GM11168 (cell line): Measurements from ENCODE around the gene YY1.
"Not testable (repeated sequence)": the region's sequence is repeated elsewhere in the genome, so short reads cannot be mapped to it uniquely, and the experiment has no call there.

ENCODE experiments used
- in situ Hi-C: fragments of 300-500 bp; cut with MboI; formaldehyde crosslinking; loops from one replicate; pipeline ENCODE4 v1.12.0; 2022; ENCODE audit warnings: low sequenced_read_pairs; ENCODE audit not compliant: unreplicated experiment

Gene YY1

GRCh38 chr14:100294213-100294962, 55.4 kb downstream of the YY1 start:
- in situ Hi-C loops, result no loop called here

GRCh38 chr14:100294963-100295330, 56.0 kb downstream of the YY1 start:
- in situ Hi-C loops, result no loop called here

DNA sequence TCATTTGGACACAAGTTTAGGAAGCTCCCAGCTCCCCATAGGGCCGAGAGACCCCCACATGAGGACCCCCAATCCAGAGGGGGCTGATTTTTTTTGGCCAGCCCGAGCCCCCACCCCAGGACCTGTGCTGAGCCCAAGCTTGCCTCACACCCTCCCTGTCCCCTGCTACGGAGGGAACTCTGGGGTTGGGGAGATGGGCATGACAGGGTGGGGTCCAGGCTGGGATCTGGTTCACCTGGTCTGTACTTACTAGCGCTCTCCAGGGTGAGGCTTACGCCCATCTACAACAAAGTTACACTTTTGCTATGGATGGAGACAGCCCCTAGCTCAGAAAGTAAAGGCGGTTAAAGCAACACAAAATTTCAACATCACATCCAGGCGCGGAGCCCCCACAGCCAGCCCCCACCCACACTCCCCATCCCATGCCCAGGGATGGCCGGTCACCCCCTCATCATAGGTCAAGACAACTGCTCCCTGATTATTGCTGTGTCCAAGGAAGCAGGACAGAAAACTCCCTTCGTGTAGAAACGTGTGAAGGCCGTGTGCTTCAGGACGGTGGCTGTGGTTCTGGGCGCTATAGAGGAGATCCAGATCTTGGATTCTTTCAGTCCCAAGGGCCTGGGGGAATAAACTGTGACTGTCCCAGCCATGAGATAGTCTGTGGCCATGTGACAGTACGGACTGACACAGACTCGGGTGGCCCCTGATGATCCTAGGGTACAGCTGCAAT, 56.6 kb downstream of the YY1 start:
- in situ Hi-C loops, result no loop called here

DNA sequence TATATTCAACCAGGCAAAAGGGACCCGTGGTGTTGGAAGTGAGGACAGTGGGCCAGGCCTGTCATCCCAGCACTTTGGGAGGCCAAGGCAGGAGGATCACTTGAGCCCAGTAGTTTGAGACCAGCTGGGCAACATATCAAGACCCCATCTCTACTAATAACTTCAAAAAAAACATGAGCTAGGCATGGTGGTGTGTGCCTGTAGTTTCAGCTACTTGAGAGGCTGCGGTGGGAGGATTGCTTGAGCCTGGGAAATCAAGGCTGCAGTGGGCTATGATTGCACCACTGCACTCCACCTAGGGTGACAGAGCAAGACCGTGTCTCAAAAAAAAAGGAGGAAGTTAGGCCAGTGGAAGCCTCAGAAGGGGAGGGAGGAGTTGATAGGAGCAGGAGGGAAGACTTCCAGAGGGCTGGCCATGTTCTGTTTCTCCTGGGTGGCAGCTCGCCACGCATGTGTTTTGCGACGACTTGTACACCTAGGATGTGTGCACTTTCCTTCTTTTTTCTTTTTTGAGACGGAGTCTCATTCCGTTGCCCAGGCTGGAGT, 57.2 kb downstream of the YY1 start:
- in situ Hi-C loops, result no loop called here

DNA sequence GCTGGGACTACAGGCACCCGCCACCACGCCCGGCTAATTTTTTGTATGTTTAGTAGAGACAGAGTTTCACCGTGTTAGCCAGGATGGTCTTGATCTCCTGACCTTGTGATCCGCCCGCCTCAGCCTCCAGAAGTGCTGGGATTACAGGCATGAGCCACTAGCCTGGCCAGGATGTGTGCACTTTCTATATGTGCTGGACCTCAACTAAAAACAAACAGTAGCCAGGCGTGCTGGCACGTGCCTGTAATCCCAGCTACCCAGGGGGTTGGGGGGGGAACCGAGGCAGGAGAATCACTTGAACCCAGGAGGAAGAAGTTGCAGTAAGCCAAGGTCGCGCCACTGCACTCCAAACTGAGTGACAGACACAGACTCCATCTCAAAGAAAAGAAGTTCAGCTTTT, 57.8 kb downstream of the YY1 start:
- in situ Hi-C loops, result not testable (repeated sequence)

GRCh38 chr14:100297320-100298300, 58.7 kb downstream of the YY1 start:
- in situ Hi-C loops, result no loop called here

DNA sequence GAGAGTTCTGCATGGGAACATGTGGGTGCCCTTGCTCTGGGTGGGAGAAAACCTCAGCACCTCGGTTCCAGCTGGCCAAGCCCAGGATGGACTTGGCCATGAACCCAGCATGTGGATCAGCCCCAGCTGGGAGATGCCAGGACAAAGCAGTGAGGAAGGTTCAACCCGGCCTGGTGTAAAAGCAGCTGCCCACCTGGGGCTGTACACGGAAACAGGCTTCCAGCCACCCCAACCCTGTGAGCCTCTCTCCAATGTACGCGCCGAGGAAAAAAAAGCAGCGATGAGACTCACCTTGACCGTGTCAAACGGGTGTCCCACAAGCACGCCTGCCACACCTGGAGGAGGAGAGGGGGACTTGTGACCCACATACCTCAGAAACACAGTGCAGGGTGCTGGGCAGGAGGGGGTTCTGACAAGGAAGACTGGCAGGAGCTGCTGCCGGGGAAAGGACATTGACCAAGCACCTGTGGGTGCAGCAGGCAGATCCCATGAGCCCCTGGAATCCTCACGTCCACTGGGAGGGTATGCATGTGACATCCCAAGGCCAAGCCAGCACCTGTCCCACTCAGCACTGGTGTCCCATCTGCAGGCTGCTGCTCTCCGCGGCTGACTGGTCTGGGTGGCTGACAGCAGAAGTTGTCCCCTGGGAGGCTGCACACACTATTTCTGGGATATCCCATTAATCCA, 59.8 kb downstream of the YY1 start:
- in situ Hi-C loops, result no loop called here

DNA sequence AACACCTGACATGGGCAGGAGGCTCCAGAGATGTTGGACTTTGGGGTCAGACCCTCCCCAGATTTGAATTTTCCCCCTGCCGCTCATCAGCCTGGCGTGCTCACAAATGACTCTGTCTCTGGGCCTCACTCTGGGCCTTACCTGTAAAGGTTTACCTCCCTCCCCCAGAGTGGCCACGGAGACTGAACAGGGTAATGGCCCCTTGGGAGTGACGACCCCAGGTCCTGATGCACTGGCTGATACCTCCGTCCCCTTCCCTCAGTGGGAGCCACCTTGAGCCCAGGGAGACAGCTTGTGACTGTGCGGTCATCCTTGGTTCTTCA, 60.3 kb downstream of the YY1 start:
- in situ Hi-C loops, result no loop called here

- in situ Hi-C loops, result no loop called here
These were observed 63.7 kb downstream of the YY1 start for GRCh38 chr14:100302616-100303015.

DNA sequence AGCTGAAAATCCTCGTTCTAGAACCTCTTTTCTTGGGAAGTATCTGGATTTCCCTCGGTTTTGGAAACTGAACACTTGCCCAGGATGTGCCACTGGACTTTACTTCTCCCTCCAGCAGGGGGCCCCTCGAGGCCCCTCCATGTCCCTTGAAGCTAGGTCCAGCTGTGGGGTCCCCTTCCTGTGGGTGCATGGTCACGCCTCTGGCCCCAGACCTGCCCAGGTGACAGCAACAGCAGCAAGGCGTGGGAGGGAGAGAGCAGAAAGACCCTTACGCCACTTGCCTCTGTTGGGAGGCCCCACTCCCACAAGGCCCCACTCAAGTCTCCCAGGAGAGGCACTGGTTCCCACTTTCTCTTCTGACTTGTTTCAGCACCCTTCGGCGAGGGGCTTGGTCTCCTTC, 64.2 kb downstream of the YY1 start:
- in situ Hi-C loops, result no loop called here

DNA sequence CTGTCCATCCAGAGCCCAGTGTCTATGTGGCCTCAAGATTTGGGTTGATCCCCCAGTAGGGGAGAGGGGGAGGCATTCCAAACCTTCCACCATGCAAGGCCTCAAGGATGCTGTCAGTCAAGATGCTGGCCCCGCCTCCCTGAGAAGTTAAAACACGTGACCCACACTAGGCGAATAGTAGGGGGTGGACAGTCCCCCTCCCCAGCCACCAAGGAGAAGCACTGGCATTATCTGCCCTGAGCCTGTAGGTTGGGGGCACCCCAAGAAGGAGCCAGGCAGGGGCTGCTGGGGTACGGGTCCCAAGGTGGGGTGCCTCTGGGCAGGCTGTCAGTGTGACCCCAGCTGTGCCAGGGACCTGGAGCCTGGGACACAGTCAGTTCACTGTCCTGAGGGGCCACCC, 65.0 kb downstream of the YY1 start:
- in situ Hi-C loops, result no loop called here

DNA sequence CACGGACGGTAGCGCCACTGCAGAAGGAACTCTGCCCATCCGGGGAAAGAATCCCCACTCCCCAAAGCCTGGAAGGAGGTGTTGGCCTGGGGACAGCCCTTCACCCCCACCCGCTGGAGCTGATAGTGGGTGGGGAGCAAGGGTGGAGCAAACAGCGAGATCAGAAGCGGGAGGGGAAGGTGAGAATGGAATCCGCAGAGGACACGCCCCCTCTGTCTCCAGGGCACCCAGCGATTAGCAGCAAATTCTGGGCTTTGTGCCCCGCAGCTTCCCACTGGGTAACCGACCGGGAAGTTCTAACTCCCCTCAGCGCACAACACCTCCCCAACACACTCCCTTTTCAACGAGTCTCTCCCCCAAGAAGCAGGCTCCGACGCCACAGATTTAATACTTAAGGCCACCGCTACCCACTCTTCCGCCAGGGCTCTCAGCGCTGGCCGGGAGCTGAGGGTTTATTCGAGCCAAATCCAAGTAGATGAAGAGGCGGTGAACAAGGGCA, 65.9 kb downstream of the YY1 start:
- in situ Hi-C loops, result no loop called here

DNA sequence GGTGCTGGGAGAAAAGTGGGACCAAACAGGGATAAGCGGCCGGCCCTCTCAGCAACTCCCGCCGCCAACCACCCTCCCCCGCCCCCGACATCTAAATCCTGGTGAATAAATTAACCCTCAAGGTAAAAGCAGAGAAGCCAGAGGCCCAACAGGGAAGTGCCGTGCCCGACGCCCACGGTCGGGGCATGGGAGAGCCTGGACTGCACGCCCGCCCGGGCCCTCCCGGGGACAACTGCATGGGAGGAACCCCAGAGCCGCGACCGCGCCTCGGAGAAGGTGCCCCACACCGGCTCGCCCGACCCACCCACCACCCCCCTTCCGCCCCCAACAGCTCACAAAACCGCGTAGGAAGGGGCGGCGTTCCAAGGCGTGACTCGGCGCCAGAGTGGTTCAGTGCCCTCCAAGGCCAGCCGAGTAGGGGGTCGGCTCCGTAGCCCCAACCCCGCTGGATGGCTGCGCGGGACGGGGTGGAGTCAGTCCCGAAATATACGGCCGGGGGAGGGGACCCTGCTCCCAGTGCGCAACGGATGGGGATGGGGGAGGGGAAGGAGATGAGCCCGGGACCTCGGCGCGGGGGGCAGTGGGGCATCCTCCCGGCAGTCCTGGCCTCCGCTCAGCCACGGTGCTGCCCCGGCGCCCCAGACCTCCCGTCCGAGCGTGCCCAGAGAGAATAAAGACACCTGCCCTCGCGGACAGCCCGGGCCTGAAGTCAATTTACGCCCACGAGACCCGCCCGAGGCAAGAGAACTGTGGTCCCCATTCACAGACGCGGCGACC, 66.6 kb downstream of the YY1 start:
- in situ Hi-C loops, result no loop called here

DNA sequence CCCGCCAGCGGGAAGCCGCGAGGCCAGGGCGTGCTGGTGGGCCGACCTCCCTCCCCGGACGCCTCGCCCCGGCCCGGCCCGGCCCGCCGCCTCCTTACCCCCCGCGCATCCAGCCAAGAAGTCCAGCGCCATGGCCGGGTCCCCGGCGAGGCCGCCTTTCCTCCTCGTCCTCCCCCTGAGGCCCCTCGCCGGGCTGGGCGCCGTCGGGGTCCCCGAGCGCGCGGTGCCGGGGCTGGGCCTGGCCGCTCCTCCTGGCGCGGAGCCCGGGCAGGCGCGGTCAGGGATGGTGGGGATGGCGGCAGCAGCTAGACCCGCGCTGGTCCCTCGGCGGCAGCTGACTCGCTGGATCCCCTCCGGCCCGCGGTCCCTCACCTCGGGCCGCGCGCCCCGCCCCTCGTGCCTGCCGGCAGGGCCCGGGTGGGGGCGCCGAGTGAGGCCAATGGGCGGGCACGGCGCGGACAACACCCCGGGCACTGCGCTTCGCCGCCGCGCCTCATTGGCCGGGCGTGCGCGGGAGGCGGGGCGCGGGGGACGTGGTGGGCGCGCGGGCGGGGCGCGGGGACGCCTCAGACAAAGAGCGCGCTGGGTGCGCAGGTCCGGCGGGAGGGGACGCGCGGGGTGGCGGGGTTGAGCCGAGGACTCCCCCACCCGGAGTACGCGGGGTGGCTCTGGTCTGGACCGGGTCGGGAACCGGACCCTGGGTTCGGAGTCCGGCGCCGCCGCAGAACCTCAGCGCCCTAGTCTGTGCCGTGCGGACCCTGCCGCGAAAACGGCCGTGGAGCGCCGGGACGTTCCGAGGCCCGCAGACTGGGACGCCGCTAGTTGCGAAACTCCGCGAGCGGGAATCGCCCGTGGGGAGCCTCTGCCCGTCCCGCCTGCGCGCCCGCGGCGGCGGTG, 67.4 kb downstream of the YY1 start, which contains the start of gene SLC25A29:
Gene SLC25A29 (minus strand): TSS at position 344 of the 897 bp plus-strand sequence. CDS start 212 bp downstream, at position 132.
- in situ Hi-C loops, result no loop called here

- in situ Hi-C loops, result no loop called here
These were observed 68.2 kb downstream of the YY1 start for GRCh38 chr14:100306998-100307765.

- in situ Hi-C loops, result no loop called here
These were observed 69.0 kb downstream of the YY1 start for GRCh38 chr14:100307766-100308426.

DNA sequence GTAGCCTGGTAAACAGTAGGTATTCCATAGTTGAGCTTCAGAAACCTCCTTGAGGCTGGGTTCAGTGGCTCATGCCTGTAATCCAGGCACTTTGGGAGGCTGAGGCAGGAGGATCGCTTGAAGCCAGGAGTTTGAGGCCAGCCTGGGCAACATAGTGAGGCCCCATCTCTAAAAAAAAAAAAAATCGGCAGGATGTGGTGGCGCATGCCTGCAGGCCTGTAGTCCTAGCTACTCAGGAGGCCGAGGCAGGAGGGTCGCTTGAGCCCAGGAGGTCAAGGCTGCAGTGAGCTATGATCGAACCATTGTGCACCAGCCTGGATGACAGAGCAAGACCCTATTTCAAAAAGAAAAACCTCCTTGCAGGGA, 69.5 kb downstream of the YY1 start:
- in situ Hi-C loops, result not testable (repeated sequence)
